H1 (cell line): ENCODE measurements around the gene SEPTIN7. TPM values are rescaled to one million over a fixed set of nuclear protein-coding genes. Genes with fewer than 3 reads are reported as not detected.

Source experiments
- CTCF ChIA-PET: fragments of 300-600 bp; sonication (Branson Sonifier 250); formaldehyde crosslinking; loops from one replicate; lab custom pipeline; 2021; ENCODE audit not compliant: partially characterized antibody; lab: Charles Lee
- POLR2A ChIA-PET: fragments of 300-600 bp; sonication (Branson Sonifier 250); formaldehyde crosslinking; loops from one replicate; lab custom pipeline; 2021; ENCODE audit warnings: inconsistent platforms; ENCODE audit not compliant: partially characterized antibody; lab: Charles Lee
- DNase-seq, 2 experiments: peaks; one replicate each; pipeline versions ENCODE4 v3.0.0 to v3.0.0-alpha.2; 2010 to 2022; ENCODE audit warnings: low spot score in 2 of 2, low read depth in 1 of 2, mixed read lengths in 1 of 2
- FAIRE-seq: peaks from 2 replicates; lab custom pipeline; 2011; peaks lifted over from hg19 to GRCh38; lab: Jason Lieb, UNC
- H2AFZ ChIP-seq: 2 replicates; pipeline ENCODE4 v1.8.1; 2012; ENCODE audit warnings: low read length, inconsistent platforms
- H2AK5ac ChIP-seq: 2 replicates; pipeline ENCODE4 v1.6.1; 2013; ENCODE audit warnings: low read depth, low read length
- H2BK120ac ChIP-seq: replicated peaks from 2 replicates; pipeline ENCODE3; 2013; ENCODE audit warnings: low read depth, low read length, inconsistent platforms
- H2BK12ac ChIP-seq: 2 replicates; pipeline ENCODE4 v1.6.1; 2013; ENCODE audit warnings: low read depth, low read length
- H2BK15ac ChIP-seq: 2 replicates; pipeline ENCODE4 v1.6.1; 2013; ENCODE audit warnings: low read length
- H2BK20ac ChIP-seq: 2 replicates; pipeline ENCODE4 v1.6.1; 2013; ENCODE audit warnings: low read length
- H2BK5ac ChIP-seq: 2 replicates; pipeline ENCODE4 v1.6.1; 2013; ENCODE audit warnings: low read depth, low read length
- H3K14ac ChIP-seq: 2 replicates; pipeline ENCODE4 v1.6.1; 2013; ENCODE audit warnings: inconsistent platforms; ENCODE audit not compliant: insufficient read length
- H3K18ac ChIP-seq: 2 replicates; pipeline ENCODE4 v1.6.1; 2013; ENCODE audit warnings: low read length; ENCODE audit errors: extremely low read depth
- H3K23ac ChIP-seq: 2 replicates; pipeline ENCODE4 v1.6.1; 2013; ENCODE audit warnings: inconsistent platforms; ENCODE audit not compliant: insufficient read length
- H3K23me2 ChIP-seq: 2 replicates; pipeline ENCODE4 v1.6.1; 2013; ENCODE audit warnings: low read depth, low read length
- H3K27ac ChIP-seq: 2 replicates; pipeline ENCODE4 v1.6.1; 2011; ENCODE audit warnings: low read depth, low read length, inconsistent platforms
- H3K27me3 ChIP-seq, 4 experiments: replicated peaks in 1 of 4; 1 replicate in 1 of 4; 2 replicates in 3 of 4; pipeline versions ENCODE4 v1.6.1 to v1.8.1; 2011 to 2013; ENCODE audit warnings: low read length in 3 of 4, mild to moderate bottlenecking in 3 of 4, inconsistent platforms in 2 of 4, mixed read lengths in 2 of 4, moderate library complexity in 1 of 4; ENCODE audit not compliant: control insufficient read depth in 3 of 4, insufficient read depth in 3 of 4; ENCODE audit errors: extremely low read depth in 1 of 4
- H3K36me3 ChIP-seq, 4 experiments: 2 replicates each; pipeline versions ENCODE4 v1.6.1 to v1.8.1; 2011 to 2013; ENCODE audit warnings: mild to moderate bottlenecking in 4 of 4, low read length in 3 of 4, moderate library complexity in 2 of 4, control low read depth in 1 of 4, inconsistent platforms in 1 of 4; ENCODE audit not compliant: insufficient read depth in 4 of 4, control insufficient read depth in 2 of 4
- H3K4ac ChIP-seq: replicated peaks from 2 replicates; pipeline ENCODE3; 2013; ENCODE audit warnings: low read length, low read depth, mixed read lengths, inconsistent platforms; ENCODE audit not compliant: insufficient read length
- H3K4me1 ChIP-seq, 4 experiments: replicated peaks in 1 of 4; 1 replicate in 1 of 4; 2 replicates in 3 of 4; pipeline versions ENCODE4 v1.6.1 to v1.8.1; 2011 to 2013; ENCODE audit warnings: low read length in 3 of 4, inconsistent platforms in 2 of 4, mixed read lengths in 1 of 4; ENCODE audit not compliant: insufficient read depth in 4 of 4, control insufficient read depth in 3 of 4
- H3K4me2 ChIP-seq, 2 experiments: 2 replicates each; pipeline versions ENCODE4 v1.6.1 to v1.8.1; 2011 to 2013; ENCODE audit warnings: low read depth in 2 of 2, low read length in 2 of 2, control low read depth in 1 of 2, inconsistent platforms in 1 of 2, mild to moderate bottlenecking in 1 of 2; ENCODE audit not compliant: insufficient read depth in 1 of 2
- H3K4me3 ChIP-seq, 4 experiments: fragments of 200-600, 300-600 bp in 1 of 4; sonication (generic), shearing (Covaris generic), sonication (Bioruptor Twin) in 1 of 4; 2 replicates each; pipeline versions ENCODE4 v1.5.1 to v1.8.1; 2011 to 2016; ENCODE audit warnings: low read length in 4 of 4, low read depth in 3 of 4, control low read depth in 2 of 4, inconsistent platforms in 2 of 4, mild to moderate bottlenecking in 2 of 4, mixed read lengths in 1 of 4, moderate library complexity in 1 of 4; ENCODE audit not compliant: insufficient read depth in 2 of 4; ENCODE audit errors: extremely low read depth in 1 of 4
- H3K56ac ChIP-seq: replicated peaks from 2 replicates; pipeline ENCODE3; 2013; ENCODE audit warnings: low read depth, mild to moderate bottlenecking, mixed read lengths, low read length, inconsistent platforms; ENCODE audit not compliant: insufficient read length
- H3K79me1 ChIP-seq: 2 replicates; pipeline ENCODE4 v1.6.1; 2013; ENCODE audit warnings: low read depth, low read length, control low read depth
- H3K79me2 ChIP-seq, 2 experiments: 2 replicates each; pipeline versions ENCODE4 v1.6.1 to v1.8.1; 2012 to 2013; ENCODE audit warnings: low read length in 2 of 2, mild to moderate bottlenecking in 2 of 2, inconsistent platforms in 1 of 2; ENCODE audit not compliant: insufficient read depth in 2 of 2, control insufficient read depth in 1 of 2
- H3K9ac ChIP-seq, 4 experiments: replicated peaks in 1 of 4; 1 replicate in 1 of 4; 2 replicates in 3 of 4; pipeline versions ENCODE4 v1.6.1 to v1.8.1; 2011 to 2013; ENCODE audit warnings: low read depth in 3 of 4, low read length in 3 of 4, control low read depth in 2 of 4, mild to moderate bottlenecking in 2 of 4, moderate library complexity in 2 of 4, inconsistent platforms in 1 of 4; ENCODE audit errors: extremely low read depth in 1 of 4
- H3K9me3 ChIP-seq, 2 experiments: 2 replicates each; pipeline versions ENCODE4 v1.6.1 to v1.8.1; 2012 to 2013; ENCODE audit warnings: mild to moderate bottlenecking in 2 of 2, moderate library complexity in 2 of 2, control low read depth in 1 of 2, inconsistent platforms in 1 of 2, low read depth in 1 of 2, low read length in 1 of 2, mixed read lengths in 1 of 2; ENCODE audit not compliant: insufficient read depth in 2 of 2
- H4K20me1 ChIP-seq, 2 experiments: replicated peaks in 1 of 2; 2 replicates each; pipeline versions ENCODE3 to v1.8.1; 2011 to 2013; ENCODE audit warnings: inconsistent platforms in 2 of 2, low read length in 2 of 2, mild to moderate bottlenecking in 1 of 2; ENCODE audit not compliant: insufficient read depth in 2 of 2, control insufficient read depth in 1 of 2
- H4K5ac ChIP-seq: 2 replicates; pipeline ENCODE4 v1.6.1; 2013; ENCODE audit warnings: low read length, low read depth, mixed read lengths, inconsistent platforms; ENCODE audit not compliant: insufficient read length
- H4K8ac ChIP-seq: 2 replicates; pipeline ENCODE4 v1.8.0; 2013; ENCODE audit warnings: mild to moderate bottlenecking, moderate library complexity, low read length, inconsistent platforms; ENCODE audit not compliant: insufficient read depth; ENCODE audit errors: extremely low read depth
- H4K91ac ChIP-seq: replicated peaks from 2 replicates; pipeline ENCODE3; 2013; ENCODE audit warnings: low read length, mixed read lengths, inconsistent platforms; ENCODE audit not compliant: insufficient read length
- E2F6 ChIP-seq: IDR thresholded peaks from 2 replicates; pipeline ENCODE4 v1.6.1; 2012; ENCODE audit warnings: inconsistent platforms
- FOSL1 ChIP-seq: IDR thresholded peaks from 2 replicates; pipeline ENCODE4 v1.6.1; 2011; ENCODE audit warnings: mild to moderate bottlenecking, low read depth, low read length, moderate library complexity; ENCODE audit not compliant: insufficient read depth
- KDM5A ChIP-seq: fragments of 200-600 bp; IDR thresholded peaks from 2 replicates; pipeline ENCODE4 v1.7.1; 2012; ENCODE audit warnings: mild to moderate bottlenecking, low read length, inconsistent platforms, mixed read lengths
- POLR2A ChIP-seq, 2 experiments: IDR thresholded peaks; 1 replicate in 1 of 2; 2 replicates in 1 of 2; pipeline ENCODE4 v1.6.1; 2011; ENCODE audit warnings: low read depth in 2 of 2, low read length in 2 of 2, mild to moderate bottlenecking in 2 of 2; ENCODE audit errors: control extremely low read depth in 1 of 2
- RFX5 ChIP-seq: IDR thresholded peaks from 2 replicates; pipeline ENCODE4 v1.6.1; 2011; ENCODE audit warnings: low read depth, low read length, improper control_type of control experiment, borderline replicate concordance
- SIN3A ChIP-seq, 2 experiments: IDR thresholded peaks in 1 of 2; conservative IDR thresholded peaks in 1 of 2; 2 replicates each; pipeline ENCODE4 v1.6.1; 2011 to 2012; ENCODE audit warnings: low read length in 2 of 2, improper control_type of control experiment in 1 of 2, low read depth in 1 of 2, mild to moderate bottlenecking in 1 of 2
- SIRT6 ChIP-seq: IDR thresholded peaks from one replicate; pipeline ENCODE4 v1.7.1; 2012; ENCODE audit warnings: low read length, inconsistent platforms
- WGBS, 2 experiments: shearing (Covaris generic) in 1 of 2; methylation state at CpG; one replicate each; pipeline versions ENCODE4 v1.1.6 to v1.1.7; 2013 to 2015; ENCODE audit warnings: low lambda C conversion rate in 2 of 2, mixed read lengths in 2 of 2, inconsistent platforms in 1 of 2, low coverage in 1 of 2, missing lambda C conversion rate in 1 of 2; ENCODE audit not compliant: insufficient replicate concordance in 2 of 2, insufficient coverage in 1 of 2, insufficient read length in 1 of 2; ENCODE audit errors: extremely low coverage in 1 of 2, missing lambda C conversion rate in 1 of 2; 5-methylcytosine and 5-hydroxymethylcytosine counted together
- polyA plus RNA-seq, 7 experiments: library from polyadenylated mRNA; depleted of rRNA in 3 of 7; stranded (reverse) in 5 of 7; unstranded in 2 of 7; fragments of >200 nt in 5 of 7; fragments of 200-250 nt in 2 of 7; gene quantifications; 1 replicate in 5 of 7; 2 replicates in 1 of 7; 4 replicates in 1 of 7; pipeline versions ENCODE4 v1.2.1 to v1.2.3, GENCODE V29; 2011 to 2013; ENCODE audit warnings: missing spikeins in 2 of 7, mixed read lengths in 2 of 7
- total RNA-seq: library from RNA; stranded (reverse); fragmentation: NEBNext Ultra II Directional; extraction: Animal tissue kit (Norgen Biotek cat#: 25700); gene quantifications from 2 replicates; pipeline ENCODE4 v1.2.1, GENCODE V29; 2021

SEPTIN7 gene
- total and polyA plus RNA-seq, 2 of the 8 experiments (the other 6 are each of a cell fraction or from before 2014, with no cell fraction given): 85.3 to 183 TPM

- Histone ChIP-seq H4K5ac (no peak overlapping the region), H3K18ac (no peak overlapping the region; the same call in 1 of the 2 replicates), H3K23me2 (no peaks in the 10 kb centered on the region), H4K8ac (no peak overlapping the region), H2BK15ac (no peak overlapping the region), H2BK12ac (no peak overlapping the region), H2AK5ac (no peak overlapping the region), H3K23ac (no peak overlapping the region), H3K79me1 (peaks cover 6% of the 10 kb centered on the region), H3K4ac (no peak overlapping the region), H3K14ac (no peak overlapping the region), H3K9me3 (no peaks in the 10 kb centered on the region), H2AFZ (no peak overlapping the region), H4K20me1 (peaks cover 0 to 3% of the 10 kb centered on the region in 2 experiments), H2BK5ac (0 out of 2 replicates have a peak overlapping the region, but pooled peaks have one; percentile 16), H3K4me1 (peaks cover 0 to 2% (median under 1%) of the 10 kb centered on the region in 4 experiments; a peak in 2 of 7 replicates), H3K27ac (no peak overlapping the region), H2BK120ac (no peak overlapping the region), H2BK20ac (no peak overlapping the region), H3K56ac (no peak overlapping the region), H3K36me3 (peaks cover 0 to 7% (median 2%) of the 10 kb centered on the region in 4 experiments; a peak in 4 of 8 replicates), H3K9ac (0 out of 7 replicates have a peak overlapping the region, but pooled peaks of 1 of the 4 experiments have one; percentile 2), H4K91ac (no peak overlapping the region), H3K4me2 (no peak overlapping the region), H3K79me2 (peaks cover 0 to 51% of the 10 kb centered on the region in 2 experiments; a peak in 2 of 4 replicates), H3K4me3 (no peak overlapping the region), H3K27me3 (no peaks in the 10 kb centered on the region)
- 99% methylated on average over 11 of the region's 11 CpGs; no CpG with 5 or more reads in 1 of the 2 experiments for WGBS, 2 experiments
- no peak for DNase-seq
- ChIA-PET CTCF (interaction anchor here (1.6 to 2.4 kb wide), 4 partner anchors 16 to 253 kb away, joined by 3 to 9 read pairs (median 4); partner anchors contain the start of gene SEPTIN7), POLR2A (interaction anchor here (1.2 kb wide), 1 partner anchor 46 kb away, joined by 5 read pairs; the partner anchor contains the start of gene SEPTIN7)
- no peak for FAIRE-seq
- TF ChIP-seq FOSL1: no peak
- TF ChIP-seq RFX5: no peak
- no peak for TF ChIP-seq KDM5A
- TF ChIP-seq E2F6: no peak
- no peak for TF ChIP-seq SIN3A (conservative IDR thresholded peaks at IDR 0.05 in 1 of 2, IDR thresholded peaks at IDR 0.05 in 1 of 2; ENCODE audit: low read depth in 1 of 2, low read length in 2 of 2)
- no peak for TF ChIP-seq SIRT6
- TF ChIP-seq POLR2A (IDR thresholded peaks at IDR 0.05; ENCODE audit: control extremely low read depth in 1 of 2, low read depth in 2 of 2, low read length in 2 of 2): no peak
Observed at GRCh38 chr7:35846816-35847412, 46.1 kb downstream of the SEPTIN7 start.
